HCT116 (cell line): Measurements from ENCODE around the gene PTPMT1. TPM values are rescaled to one million over a fixed set of nuclear protein-coding genes. Genes with fewer than 3 reads are reported as not detected.

Experiments used
- ATAC-seq: fragments of 200-7000 bp; cut with Tn5 transposase; 2 replicates; pipeline ENCODE4 v1.9.1; 2020; ENCODE audit warnings: mild to moderate bottlenecking, moderate library complexity
- BruUV-seq: library from RNA; stranded (reverse); fragments of 400-500 nt; replicated peaks from 2 replicates; lab custom pipeline; 2021; lab: Mats Ljungman, UMichigan
- CTCF ChIA-PET: fragments of 300-600 bp; sonication (Branson Sonifier 250); formaldehyde crosslinking; loops from one replicate; lab custom pipeline; 2021; ENCODE audit warnings: antibody characterized with exemption; lab: Charles Lee
- POLR2A ChIA-PET: fragments of 300-600, 350-600 bp; sonication (Branson Sonifier 250); formaldehyde crosslinking; loops from one replicate; lab custom pipeline; 2021; ENCODE audit warnings: antibody characterized with exemption; lab: Charles Lee
- RAD21 ChIA-PET, 2 experiments: fragments of 300-600 bp; sonication (Branson Sonifier 250); formaldehyde crosslinking; loops; one replicate each; lab custom pipeline; 2023; ENCODE audit warnings: low total read pairs in 2 of 2; ENCODE audit not compliant: uncharacterized antibody in 2 of 2, unreplicated experiment in 2 of 2, low non-redundant PET in 1 of 2; lab: Charles Lee
- DNase-seq: peaks from one replicate; pipeline ENCODE4 v3.0.0-alpha.2; 2010; ENCODE audit warnings: low read depth, low spot score
- H2AFZ ChIP-seq: fragments of 200-600 bp; shearing (Covaris generic), sonication (generic); 2 replicates; pipeline ENCODE4 v1.6.1; 2017; ENCODE audit warnings: low read depth, mixed run types, mixed read lengths, antibody characterized with exemption, low read length; ENCODE audit not compliant: poor library complexity, severe bottlenecking
- H3K27ac ChIP-seq: 2 replicates; pipeline ENCODE4 v1.5.1; 2012; ENCODE audit warnings: low read depth, low read length
- H3K27me3 ChIP-seq: fragments of 200-600 bp; sonication (generic); 2 replicates; pipeline ENCODE4 v1.6.1; 2016; ENCODE audit warnings: mixed run types, low read length, mixed read lengths; ENCODE audit not compliant: insufficient read depth
- H3K36me3 ChIP-seq, 2 experiments: fragments of 200-500 bp in 1 of 2; fragments of 200-600 bp in 1 of 2; sonication (Bioruptor generic) in 1 of 2; sonication (generic) in 1 of 2; 2 replicates each; pipeline versions ENCODE4 v1.5.1 to v1.6.1; 2014 to 2016; ENCODE audit warnings: low read length in 2 of 2, inconsistent platforms in 1 of 2, mixed read lengths in 1 of 2, mixed run types in 1 of 2; ENCODE audit not compliant: insufficient read depth in 2 of 2, control insufficient read depth in 1 of 2
- H3K4me1 ChIP-seq, 2 experiments: fragments of 200-600 bp in 1 of 2; sonication (generic) in 1 of 2; 2 replicates each; pipeline versions ENCODE4 v1.5.1 to v1.6.1; 2012 to 2017; ENCODE audit warnings: low read length in 2 of 2, inconsistent platforms in 1 of 2, mild to moderate bottlenecking in 1 of 2, mixed read lengths in 1 of 2, mixed run types in 1 of 2, moderate library complexity in 1 of 2; ENCODE audit not compliant: insufficient read depth in 2 of 2, control insufficient read depth in 1 of 2
- H3K4me2 ChIP-seq: fragments of 200-600 bp; sonication (generic); 2 replicates; pipeline ENCODE4 v1.6.1; 2017; ENCODE audit warnings: mixed run types, low read length, mixed read lengths
- H3K4me3 ChIP-seq, 2 experiments: fragments of 200-600 bp in 1 of 2; sonication (generic) in 1 of 2; replicated peaks in 1 of 2; 2 replicates each; pipeline ENCODE4 v1.5.1; 2011 to 2016; ENCODE audit warnings: low read length in 2 of 2, control low read depth in 1 of 2, low read depth in 1 of 2, mild to moderate bottlenecking in 1 of 2, mixed read lengths in 1 of 2, mixed run types in 1 of 2
- H3K79me2 ChIP-seq: fragments of 200-600 bp; sonication (generic); 2 replicates; pipeline ENCODE4 v1.6.1; 2017; ENCODE audit warnings: mild to moderate bottlenecking, mixed run types, low read length, moderate library complexity, mixed read lengths; ENCODE audit not compliant: insufficient read depth
- H3K9ac ChIP-seq: fragments of 200-600 bp; sonication (generic); 2 replicates; pipeline ENCODE4 v1.6.1; 2016; ENCODE audit warnings: low read length, mixed read lengths
- H3K9me2 ChIP-seq: fragments of 200-600 bp; sonication (generic), shearing (Covaris generic); 2 replicates; pipeline ENCODE4 v1.6.1; 2017; ENCODE audit warnings: mixed run types, mild to moderate bottlenecking, moderate library complexity; ENCODE audit not compliant: insufficient read depth
- H3K9me3 ChIP-seq, 2 experiments: fragments of 200-500 bp in 1 of 2; fragments of 200-600 bp in 1 of 2; sonication (Bioruptor generic) in 1 of 2; sonication (generic) in 1 of 2; 2 replicates each; pipeline ENCODE4 v1.6.1; 2014 to 2017; ENCODE audit warnings: low read length in 2 of 2, mixed read lengths in 2 of 2, inconsistent platforms in 1 of 2, low read depth in 1 of 2, mild to moderate bottlenecking in 1 of 2, mixed run types in 1 of 2, moderate library complexity in 1 of 2; ENCODE audit not compliant: control insufficient read depth in 1 of 2, insufficient read depth in 1 of 2
- H4K20me1 ChIP-seq: fragments of 200-600 bp; sonication (generic), shearing (Covaris generic); 2 replicates; pipeline ENCODE4 v1.6.1; 2017; ENCODE audit warnings: mixed run types, mild to moderate bottlenecking, moderate library complexity; ENCODE audit not compliant: insufficient read depth
- CBX3 ChIP-seq: IDR thresholded peaks from 2 replicates; pipeline ENCODE4 v1.6.1; 2012; ENCODE audit warnings: low read depth
- CEBPB ChIP-seq: IDR thresholded peaks from 2 replicates; pipeline ENCODE4 v1.6.1; 2012; ENCODE audit warnings: low read depth
- CTCF ChIP-seq, 3 experiments: fragments of 200-600 bp in 1 of 3; sonication (generic) in 1 of 3; IDR thresholded peaks in 2 of 3; conservative IDR thresholded peaks in 1 of 3; 2 replicates each; pipeline ENCODE4 v1.5.1; 2012 to 2017; ENCODE audit warnings: low read depth in 2 of 3, low read length in 2 of 3, antibody characterized with exemption in 1 of 3, borderline replicate concordance in 1 of 3, control low read depth in 1 of 3, mild to moderate bottlenecking in 1 of 3, mixed read lengths in 1 of 3, mixed run types in 1 of 3, moderate library complexity in 1 of 3; ENCODE audit not compliant: insufficient read depth in 1 of 3
- EGR1 ChIP-seq: IDR thresholded peaks from 2 replicates; pipeline ENCODE4 v1.6.1; 2012; ENCODE audit warnings: low read depth
- EZH2 ChIP-seq: fragments of 200-600 bp; sonication (generic); IDR thresholded peaks from 2 replicates; pipeline ENCODE4 v1.6.1; 2017; ENCODE audit warnings: antibody characterized with exemption, mixed run types
- EZH2phosphoT487 ChIP-seq: fragments of 200-600 bp; IDR thresholded peaks from 2 replicates; pipeline ENCODE4 v1.6.1; 2018; ENCODE audit warnings: antibody characterized with exemption, borderline replicate concordance
- FOSL1 ChIP-seq: IDR thresholded peaks from 2 replicates; pipeline ENCODE4 v1.6.1; 2012; ENCODE audit warnings: low read depth
- JUND ChIP-seq: IDR thresholded peaks from 2 replicates; pipeline ENCODE4 v1.6.1; 2012
- MAX ChIP-seq: IDR thresholded peaks from 2 replicates; pipeline ENCODE4 v1.6.1; 2012
- POLR2AphosphoS5 ChIP-seq: IDR thresholded peaks from 2 replicates; pipeline ENCODE4 v1.6.1; 2011; ENCODE audit warnings: mild to moderate bottlenecking, low read depth, low read length, moderate library complexity
- RAD21 ChIP-seq: IDR thresholded peaks from 2 replicates; pipeline ENCODE4 v1.6.1; 2012; ENCODE audit warnings: low read depth, mild to moderate bottlenecking
- REST ChIP-seq: IDR thresholded peaks from 2 replicates; pipeline ENCODE4 v1.6.1; 2012; ENCODE audit warnings: low read depth
- SIN3A ChIP-seq: IDR thresholded peaks from 2 replicates; pipeline ENCODE4 v1.6.1; 2012; ENCODE audit warnings: low read depth
- SP1 ChIP-seq: IDR thresholded peaks from 2 replicates; pipeline ENCODE4 v1.6.1; 2012; ENCODE audit warnings: low read depth
- SRF ChIP-seq: IDR thresholded peaks from 2 replicates; pipeline ENCODE4 v1.6.1; 2012; ENCODE audit warnings: low read depth
- TCF7L2 ChIP-seq: IDR thresholded peaks from 2 replicates; pipeline ENCODE4 v1.7.0; 2011; ENCODE audit warnings: borderline replicate concordance, inconsistent platforms; ENCODE audit not compliant: insufficient read depth, insufficient read length; ENCODE audit errors: extremely low read depth
- ZBTB33 ChIP-seq: IDR thresholded peaks from 2 replicates; pipeline ENCODE4 v1.6.1; 2011; ENCODE audit warnings: mild to moderate bottlenecking, low read length, moderate library complexity; ENCODE audit not compliant: insufficient replicate concordance; ENCODE audit errors: extremely low read depth
- ZFX ChIP-seq: fragments of 450-650 bp; IDR thresholded peaks from 2 replicates; pipeline ENCODE4 v1.6.1; 2017
- ZNF274 ChIP-seq: fragments of 200-500 bp; sonication (Bioruptor generic); IDR thresholded peaks from 2 replicates; pipeline ENCODE4 v1.6.1; 2014; ENCODE audit warnings: mild to moderate bottlenecking, low read depth, low read length, inconsistent platforms
- intact Hi-C: fragments of 100-400 bp; cut with micrococcal nuclease; formaldehyde crosslinking; loops from 2 replicates; pipeline ENCODE4 v1.10.0; 2022
- total RNA-seq: library from RNA; stranded (reverse); gene quantifications from one replicate; pipeline ENCODE4 v1.2.1, GENCODE V29; 2021; ENCODE audit not compliant: unreplicated experiment
- TF ChIP-seq, protein P1 (sequence below): IDR thresholded peaks from 2 replicates; pipeline ENCODE4 v1.6.1; 2012

PTPMT1 gene
- total RNA-seq, 1 experiment from 2014 or later, result 71.6 TPM

- H3K27me3 ChIP-seq, result no peaks in the 10 kb centered on the region
- H3K79me2 ChIP-seq, result peaks cover 100% of the 10 kb centered on the region
- TSS peak; percentile 33 for BruUV-seq
- no peaks in the 10 kb centered on the region for H3K9me2 ChIP-seq
- intact Hi-C loops, result no loop called here
- H3K4me1 ChIP-seq, result peaks cover 3 to 4% of the 10 kb centered on the region in 2 experiments; a peak in 1 of 4 replicates
- no peak overlapping the region for H2AFZ ChIP-seq
- ChIA-PET RAD21 (no interaction called here), CTCF (no interaction called here), POLR2A (no interaction called here)
- TF ChIP-seq SP1 (no peak), EZH2 (no peak), POLR2AphosphoS5 (no peak), FOSL1 (no peak), REST (no peak), CTCF (IDR thresholded peaks at IDR 0.05 in 2 of 3, conservative IDR thresholded peaks at IDR 0.05 in 1 of 3; ENCODE audit: borderline replicate concordance in 1 of 3, insufficient read depth in 1 of 3, low read depth in 2 of 3, low read length in 2 of 3) (no peak), TCF7L2 (no peak), CEBPB (no peak), RAD21 (no peak), CBX3 (no peak), SRF (no peak), ZBTB33 (no peak), ZNF274 (no peak), SIN3A (no peak), ZFX (no peak), EGR1 (no peak), MAX (no peak), EZH2phosphoT487 (no peak), JUND (no peak)
- TF ChIP-seq, protein P1, sequence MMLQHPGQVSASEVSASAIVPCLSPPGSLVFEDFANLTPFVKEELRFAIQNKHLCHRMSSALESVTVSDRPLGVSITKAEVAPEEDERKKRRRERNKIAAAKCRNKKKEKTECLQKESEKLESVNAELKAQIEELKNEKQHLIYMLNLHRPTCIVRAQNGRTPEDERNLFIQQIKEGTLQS, result no peak
- H3K36me3 ChIP-seq, result no peaks in the 10 kb centered on the region; a peak in 1 of 4 replicates
- DNase-seq (no peak), ATAC-seq (no peak)
- no peak overlapping the region for H3K4me3 ChIP-seq
- no peak overlapping the region for H3K9ac ChIP-seq
- H3K27ac ChIP-seq, result no peak overlapping the region
- H3K9me3 ChIP-seq, result no peaks in the 10 kb centered on the region
- no peak overlapping the region for H3K4me2 ChIP-seq
- H4K20me1 ChIP-seq, result peaks cover 19% of the 10 kb centered on the region; the same call in 1 of the 2 replicates
Observed at GRCh38 chr11:47531666-47532065, 33.7 kb upstream of the PTPMT1 start.
